Measurements from ENCODE around the gene PTPRT.

Gene PTPRT

GRCh38 chr20:42530855-42531448, 658.8 kb downstream of the PTPRT start:
- H3K9me3 ChIP-seq (ENCODE audit: insufficient read depth, low read length, severe bottlenecking) = no peaks in the 10 kb centered on the region
- TF ChIP-seq EZH2 (IDR thresholded peaks at IDR 0.05; ENCODE audit: borderline replicate concordance, low read depth, low read length, severe bottlenecking) = no peak
- peak; percentile 84 for TF ChIP-seq CTCF (IDR thresholded peaks at IDR 0.05; ENCODE audit: borderline replicate concordance, extremely low read depth, low read length, poor library complexity, severe bottlenecking)
- no peak overlapping the region for H3K4me2 ChIP-seq (ENCODE audit: insufficient read depth, low read length)
- no peaks in the 10 kb centered on the region for H3K36me3 ChIP-seq (ENCODE audit: insufficient read depth, low read length)
- H2AFZ ChIP-seq (ENCODE audit: low read depth, low read length) = no peak overlapping the region
- no peaks in the 10 kb centered on the region for H4K20me1 ChIP-seq (ENCODE audit: insufficient read depth, low read length)
- peaks cover 6% of the 10 kb centered on the region for H3K27me3 ChIP-seq (ENCODE audit: insufficient read depth, low read length, poor library complexity)
- H3K9ac ChIP-seq (ENCODE audit: low read depth, low read length) = no peak overlapping the region
- no peak overlapping the region for H3K4me3 ChIP-seq (ENCODE audit: low read depth in 1 of 2, low read length in 2 of 2)
- H3K27ac ChIP-seq (ENCODE audit: low read length) = no peak overlapping the region
- DNase-seq (peak; percentile 26), ATAC-seq (ENCODE audit: insufficient read depth, low read depth) (peak; percentile 64)
- no peaks in the 10 kb centered on the region for H3K4me1 ChIP-seq (ENCODE audit: insufficient read depth, low read length)
- H3K79me2 ChIP-seq (ENCODE audit: insufficient read depth, low read length) = no peaks in the 10 kb centered on the region

- DNase-seq = no peak
- H3K4me2 ChIP-seq (ENCODE audit: insufficient read depth, low read length) = no peak overlapping the region
- H3K79me2 ChIP-seq (ENCODE audit: insufficient read depth, low read length) = no peaks in the 10 kb centered on the region
- H3K27me3 ChIP-seq (ENCODE audit: insufficient read depth, low read length, poor library complexity) = peaks cover 6% of the 10 kb centered on the region
- no peaks in the 10 kb centered on the region for H4K20me1 ChIP-seq (ENCODE audit: insufficient read depth, low read length)
- H3K36me3 ChIP-seq (ENCODE audit: insufficient read depth, low read length) = no peaks in the 10 kb centered on the region
- no peak overlapping the region for H3K27ac ChIP-seq (ENCODE audit: low read length)
- H3K4me1 ChIP-seq (ENCODE audit: insufficient read depth, low read length) = no peaks in the 10 kb centered on the region
- H2AFZ ChIP-seq (ENCODE audit: low read depth, low read length) = no peak overlapping the region
- no peak for TF ChIP-seq CTCF (IDR thresholded peaks at IDR 0.05; ENCODE audit: borderline replicate concordance, extremely low read depth, low read length, poor library complexity, severe bottlenecking)
- no peak for TF ChIP-seq EZH2 (IDR thresholded peaks at IDR 0.05; ENCODE audit: borderline replicate concordance, low read depth, low read length, severe bottlenecking)
- no peak for ATAC-seq (ENCODE audit: insufficient read depth, low read depth)
- no peak overlapping the region for H3K9ac ChIP-seq (ENCODE audit: low read depth, low read length)
- no peaks in the 10 kb centered on the region for H3K9me3 ChIP-seq (ENCODE audit: insufficient read depth, low read length, severe bottlenecking)
- no peak overlapping the region for H3K4me3 ChIP-seq (ENCODE audit: low read depth in 1 of 2, low read length in 2 of 2)
Observed at GRCh38 chr20:42530191-42530590, 659.5 kb downstream of the PTPRT start.

GRCh38 chr20:42524058-42524457, 665.6 kb downstream of the PTPRT start:
- H2AFZ ChIP-seq (ENCODE audit: low read depth, low read length) = no peak overlapping the region
- ATAC-seq (ENCODE audit: insufficient read depth, low read depth) (no peak), DNase-seq (no peak)
- H3K9ac ChIP-seq (ENCODE audit: low read depth, low read length) = no peak overlapping the region
- H3K27ac ChIP-seq (ENCODE audit: low read length) = no peak overlapping the region
- TF ChIP-seq CTCF (IDR thresholded peaks at IDR 0.05; ENCODE audit: borderline replicate concordance, extremely low read depth, low read length, poor library complexity, severe bottlenecking) (no peak), EZH2 (IDR thresholded peaks at IDR 0.05; ENCODE audit: borderline replicate concordance, low read depth, low read length, severe bottlenecking) (no peak)
- no peak overlapping the region for H3K4me2 ChIP-seq (ENCODE audit: insufficient read depth, low read length)
- H3K27me3 ChIP-seq (ENCODE audit: insufficient read depth, low read length, poor library complexity) = peaks cover 6% of the 10 kb centered on the region
- H3K4me1 ChIP-seq (ENCODE audit: insufficient read depth, low read length) = no peaks in the 10 kb centered on the region
- H3K9me3 ChIP-seq (ENCODE audit: insufficient read depth, low read length, severe bottlenecking) = no peaks in the 10 kb centered on the region
- H4K20me1 ChIP-seq (ENCODE audit: insufficient read depth, low read length) = no peaks in the 10 kb centered on the region
- H3K36me3 ChIP-seq (ENCODE audit: insufficient read depth, low read length) = no peaks in the 10 kb centered on the region
- no peaks in the 10 kb centered on the region for H3K79me2 ChIP-seq (ENCODE audit: insufficient read depth, low read length)
- no peak overlapping the region for H3K4me3 ChIP-seq (ENCODE audit: low read depth in 1 of 2, low read length in 2 of 2)
